HG03025 (cell line): Measurements from ENCODE around the gene APOBEC3A.
A peak's percentile ranks its signal among the peaks of the same experiment; 100 is the strongest.
"Not testable (repeated sequence)": the region's sequence is repeated elsewhere in the genome, so short reads cannot be mapped to it uniquely, and the experiment has no call there.

Experiments
- ATAC-seq: cut with Tn5 transposase; IDR thresholded peaks from one replicate; pipeline ENCODE4 v1.9.1; 2021; ENCODE audit warnings: mild to moderate bottlenecking, moderate library complexity; ENCODE audit not compliant: unreplicated experiment, low FRiP score

APOBEC3A gene

DNA sequence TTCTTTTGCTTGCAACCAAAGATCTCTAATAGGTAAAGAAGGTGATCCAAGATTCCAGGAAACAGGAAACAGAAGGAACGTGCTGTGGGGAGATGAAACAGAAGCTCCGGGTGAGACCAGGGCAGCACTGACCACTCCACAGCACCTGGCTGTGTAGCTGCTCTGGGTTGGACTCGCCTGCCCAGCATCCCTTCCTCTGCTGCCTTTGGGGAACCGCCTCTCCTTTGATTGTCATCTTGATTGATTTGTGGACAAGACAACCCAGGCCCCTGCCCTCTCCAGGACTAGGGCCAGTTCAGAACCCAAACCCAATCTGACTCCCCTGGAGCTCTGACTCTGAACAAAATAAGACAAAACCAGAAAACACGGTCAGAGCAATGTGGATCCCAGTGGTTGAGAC is 14.7 kb upstream of the APOBEC3A start:
- ATAC-seq, result no peak

DNA sequence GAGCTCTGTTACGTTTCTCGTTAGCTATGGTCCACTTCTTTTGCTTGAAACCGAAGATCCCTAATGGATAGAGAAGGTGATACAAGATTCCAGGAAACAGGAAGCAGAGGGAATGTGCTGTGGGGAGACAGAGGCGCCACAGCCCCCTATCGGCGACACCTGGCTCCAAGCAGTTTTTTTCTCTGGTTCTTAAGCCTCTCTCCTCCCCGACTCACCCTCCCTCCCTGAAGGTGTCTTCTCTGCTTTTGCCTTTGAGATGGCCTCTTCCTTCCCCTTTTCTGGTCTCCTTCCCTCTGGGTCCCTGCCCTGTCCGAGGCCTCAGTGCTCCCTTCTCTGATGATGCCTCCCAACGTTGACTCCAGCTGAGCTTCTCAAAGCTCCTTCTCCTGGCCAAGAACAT is 14.2 kb upstream of the APOBEC3A start:
- no peak for ATAC-seq

DNA sequence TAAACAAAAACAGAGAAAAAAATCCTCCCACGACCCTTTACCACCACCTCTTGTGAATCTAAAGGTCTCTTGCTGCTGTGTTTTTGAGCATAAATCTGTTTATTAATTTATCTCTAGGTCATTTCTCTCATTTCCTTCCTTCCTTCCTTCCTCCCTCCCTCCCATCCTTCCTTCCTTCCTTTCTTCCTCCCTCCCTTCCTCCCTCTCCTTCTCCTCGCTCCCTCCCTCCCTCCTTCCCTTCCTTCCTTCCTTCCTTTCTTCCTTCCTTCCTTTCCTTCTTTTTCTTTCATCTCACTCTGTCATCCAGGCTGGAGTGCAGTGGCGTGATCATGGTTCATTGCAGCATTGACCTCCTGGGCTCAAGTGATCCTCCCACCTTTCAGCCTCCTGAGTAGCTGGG is 13.5 kb upstream of the APOBEC3A start:
- ATAC-seq, result no peak

DNA sequence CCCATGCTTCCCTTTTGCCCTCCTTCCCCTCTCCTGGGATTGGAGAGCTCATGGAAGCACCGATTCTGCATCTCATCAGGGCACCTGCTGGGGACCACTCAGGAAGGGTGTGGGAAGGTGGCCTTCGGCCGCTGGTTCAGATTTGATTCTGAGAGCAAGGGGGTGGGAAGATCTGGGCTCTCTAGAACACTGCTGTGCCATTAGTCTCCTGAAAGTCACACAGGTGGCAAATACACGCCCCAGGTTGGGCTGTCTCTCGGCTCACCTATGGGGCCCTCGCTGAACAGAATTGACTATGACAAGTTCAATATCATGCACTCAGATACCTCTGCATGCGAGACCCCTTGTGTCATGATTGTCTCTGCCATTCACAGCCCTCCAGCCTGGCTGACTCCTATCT is 12.8 kb upstream of the APOBEC3A start:
- no peak for ATAC-seq

DNA sequence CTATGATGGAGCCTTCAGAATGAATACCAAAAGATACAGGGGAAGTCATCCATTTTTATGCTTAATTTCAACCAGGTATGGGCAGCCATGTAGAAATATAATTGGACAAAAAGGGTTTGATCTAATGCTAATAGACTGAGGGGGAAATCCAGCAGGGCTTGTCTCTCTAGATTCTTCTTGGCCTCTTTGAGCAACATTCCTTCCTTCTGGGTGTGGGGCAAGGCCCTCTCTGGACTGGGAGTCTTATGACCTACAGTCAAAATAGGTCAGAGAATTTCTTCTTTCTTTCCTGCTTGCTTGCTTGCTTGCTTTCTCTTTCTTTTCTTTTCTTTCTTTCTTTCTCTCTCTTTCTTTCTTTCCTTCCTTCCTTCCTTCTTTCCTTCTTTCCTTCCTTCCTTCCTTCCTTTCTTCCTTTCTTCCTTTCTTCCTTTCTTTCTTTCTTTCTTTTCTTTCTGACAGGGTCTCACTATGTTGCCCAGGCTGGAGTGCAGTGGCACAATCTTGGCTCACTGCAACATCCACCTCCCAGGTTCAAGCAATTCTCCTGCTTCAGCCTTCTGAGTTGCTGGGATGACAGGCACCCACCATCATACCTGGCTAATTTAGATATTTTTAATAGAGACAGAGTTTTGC is 11.6 kb upstream of the APOBEC3A start:
- not testable (repeated sequence) for ATAC-seq

DNA sequence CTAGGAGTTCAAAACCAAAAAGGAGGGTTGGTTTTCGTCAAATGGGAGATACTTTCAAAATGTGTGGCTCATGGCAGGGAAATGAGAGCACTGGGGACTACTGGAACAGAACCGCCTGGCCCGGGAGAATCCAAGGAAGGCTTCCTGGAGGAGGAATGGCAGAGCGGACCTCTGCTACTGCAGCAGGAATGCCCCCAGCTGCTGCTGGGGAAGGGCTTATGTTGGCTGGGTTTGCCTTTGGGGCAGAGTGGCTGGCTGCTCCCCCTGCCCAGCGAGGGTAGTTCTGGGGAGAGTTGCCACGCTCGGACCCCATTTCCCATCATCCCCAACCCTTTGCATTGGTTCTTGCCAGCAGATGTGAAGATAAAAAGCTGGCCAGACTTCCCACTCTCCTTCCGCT is 10.6 kb upstream of the APOBEC3A start:
- no peak for ATAC-seq

DNA sequence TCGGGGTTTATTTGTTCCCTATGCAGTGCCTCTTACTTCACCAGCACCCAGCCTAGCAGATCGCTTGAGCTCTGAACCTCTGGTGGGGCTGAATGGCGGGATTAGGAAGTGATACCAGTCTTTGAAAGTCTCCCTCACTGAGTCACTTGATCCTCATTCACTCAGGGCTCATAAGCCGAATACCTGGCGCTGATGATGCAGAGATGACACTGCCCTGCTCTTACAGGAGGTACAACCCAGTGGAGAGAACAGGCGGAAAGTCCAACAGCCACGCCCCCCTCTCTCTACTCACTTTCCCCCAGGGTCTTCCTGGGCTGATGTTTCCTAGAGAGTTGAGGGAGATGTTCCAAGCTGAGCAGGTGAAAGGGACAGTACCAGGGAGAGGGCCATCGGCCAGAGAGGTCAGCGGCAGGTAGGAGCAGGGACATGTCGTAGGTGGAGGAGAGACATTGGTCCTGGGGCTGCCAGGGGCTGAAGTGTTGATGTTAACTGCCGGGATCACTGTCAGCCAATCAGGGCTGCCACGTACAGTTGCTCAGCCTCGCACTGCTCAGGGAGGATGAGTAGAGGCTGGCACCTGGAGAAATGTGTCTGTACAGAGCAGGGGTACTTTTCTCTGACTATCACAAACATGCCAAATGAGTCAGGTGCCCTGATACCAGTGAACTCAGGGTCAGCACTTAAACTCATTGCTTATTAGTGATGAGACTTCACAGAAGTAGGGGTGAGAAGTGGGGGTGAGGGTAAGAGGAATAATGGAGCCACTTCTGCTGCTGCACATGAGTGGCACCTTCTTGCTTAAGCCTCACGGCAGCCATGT is 9.9 kb upstream of the APOBEC3A start:
- no peak for ATAC-seq

DNA sequence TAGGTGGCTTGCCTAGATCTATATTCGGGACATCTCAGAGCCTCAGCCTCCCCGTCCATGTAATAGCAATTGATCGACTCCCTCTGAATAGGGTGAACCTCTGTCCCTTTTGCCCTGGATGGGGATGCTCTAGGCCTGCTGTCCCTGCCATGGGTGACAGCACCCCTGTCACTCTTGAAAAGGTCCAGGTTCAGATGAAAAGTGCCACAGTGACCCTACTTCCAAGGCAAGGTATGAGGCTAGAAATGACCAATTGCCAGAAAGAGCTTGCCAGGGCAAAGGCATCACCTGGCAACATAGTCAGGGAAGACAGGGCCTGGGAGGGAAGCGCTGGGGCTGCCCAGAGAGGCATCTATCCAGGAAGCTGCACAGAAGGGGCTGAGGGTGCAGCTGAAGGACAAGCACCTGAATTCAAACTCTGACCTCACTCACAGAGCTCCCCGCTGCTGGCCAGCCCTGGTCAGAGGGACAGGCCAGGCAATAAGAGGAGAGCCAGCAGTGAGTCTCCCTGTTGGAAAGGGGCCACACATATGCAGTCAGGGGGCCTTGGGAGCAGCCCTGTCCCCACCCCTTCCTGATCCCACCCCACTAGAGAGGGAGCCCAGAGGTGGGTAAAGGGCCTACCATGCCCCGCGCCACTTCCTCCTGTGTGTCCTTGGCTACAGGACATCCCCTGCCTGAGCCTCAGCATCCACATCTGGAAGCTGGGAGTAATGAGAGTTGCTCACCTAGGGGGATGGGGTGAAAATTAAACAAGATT is 9.0 kb upstream of the APOBEC3A start:
- ATAC-seq, result no peak

DNA sequence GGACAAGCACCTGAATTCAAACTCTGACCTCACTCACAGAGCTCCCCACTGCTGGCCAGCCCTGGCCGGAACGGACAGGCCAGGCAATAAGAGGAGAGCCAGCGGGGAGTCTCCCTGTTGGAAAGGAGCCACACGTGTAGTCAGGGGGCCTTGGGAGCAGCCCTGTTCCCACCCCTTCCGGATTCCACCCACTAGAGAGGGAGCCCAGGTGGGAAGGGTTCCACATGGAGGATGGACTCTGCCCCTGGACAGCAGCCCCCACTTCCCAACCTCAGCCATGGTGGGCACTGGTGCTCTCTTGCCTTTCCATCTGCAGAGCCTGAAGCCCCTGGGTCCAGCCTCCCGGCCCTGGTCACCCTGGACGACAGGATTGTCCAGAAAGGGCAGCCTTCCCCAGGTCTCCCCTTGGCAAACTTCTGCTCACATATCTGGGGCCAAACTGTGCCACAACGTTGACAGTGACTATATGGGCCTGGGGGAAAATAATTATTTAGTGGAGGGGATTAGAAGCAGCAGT is 7.5 kb upstream of the APOBEC3A start:
- no peak for ATAC-seq

DNA sequence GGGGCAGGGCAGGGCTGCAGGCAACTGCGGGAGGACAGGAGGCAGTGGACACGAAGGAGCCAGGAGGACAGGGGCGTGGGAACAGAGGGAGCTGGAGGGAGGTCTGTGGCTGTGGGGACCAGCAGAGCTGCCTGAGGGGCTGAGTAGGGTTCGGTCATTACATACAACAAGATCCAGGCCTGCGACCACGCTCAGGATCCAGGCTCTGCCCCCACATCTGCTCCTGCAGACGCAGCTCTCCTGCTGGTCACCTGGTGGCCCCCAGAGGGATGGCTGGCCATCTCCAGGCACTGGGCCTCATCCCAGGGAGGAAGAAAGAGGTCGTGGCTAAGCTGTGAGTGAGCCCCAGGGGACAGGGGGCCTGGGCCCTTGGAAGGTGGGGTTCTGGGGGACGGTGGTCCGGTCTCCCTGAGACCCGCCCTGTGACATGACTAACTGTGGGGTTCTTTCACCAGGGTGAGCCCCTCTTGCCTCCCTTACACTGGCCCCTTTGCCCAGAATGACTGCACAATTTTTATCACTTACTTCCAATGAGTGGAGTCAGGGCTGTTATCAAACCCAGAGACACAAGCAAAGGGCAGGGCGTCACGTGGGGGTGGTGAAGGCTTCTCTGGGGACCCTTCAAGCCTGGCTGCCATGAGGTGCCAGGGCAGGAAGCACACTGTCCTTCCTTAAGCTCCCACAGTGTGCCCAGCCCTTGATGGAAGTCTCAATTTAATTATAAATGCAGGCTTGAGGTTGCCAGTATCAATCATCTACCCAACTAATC is 6.7 kb upstream of the APOBEC3A start:
- ATAC-seq, result no peak

DNA sequence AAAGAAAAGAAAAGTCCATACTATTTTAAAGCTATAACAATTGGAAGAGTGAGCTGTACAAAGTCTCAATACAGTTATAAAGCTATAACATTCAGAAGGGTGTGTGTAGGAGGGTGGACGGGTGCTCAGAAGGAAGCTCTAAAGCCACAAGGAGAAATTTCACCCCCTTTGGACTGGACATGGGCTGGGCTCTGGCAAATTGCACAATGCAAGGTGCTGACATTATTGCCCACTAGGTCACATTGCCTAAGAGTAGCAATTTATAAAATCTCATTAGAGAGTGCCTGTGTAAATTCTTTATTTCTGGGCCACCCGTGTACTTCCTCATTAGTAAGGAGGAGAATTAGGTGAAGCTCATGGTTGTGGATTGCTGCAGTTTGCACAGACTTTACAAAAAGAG is 5.7 kb upstream of the APOBEC3A start:
- ATAC-seq, result no peak

DNA sequence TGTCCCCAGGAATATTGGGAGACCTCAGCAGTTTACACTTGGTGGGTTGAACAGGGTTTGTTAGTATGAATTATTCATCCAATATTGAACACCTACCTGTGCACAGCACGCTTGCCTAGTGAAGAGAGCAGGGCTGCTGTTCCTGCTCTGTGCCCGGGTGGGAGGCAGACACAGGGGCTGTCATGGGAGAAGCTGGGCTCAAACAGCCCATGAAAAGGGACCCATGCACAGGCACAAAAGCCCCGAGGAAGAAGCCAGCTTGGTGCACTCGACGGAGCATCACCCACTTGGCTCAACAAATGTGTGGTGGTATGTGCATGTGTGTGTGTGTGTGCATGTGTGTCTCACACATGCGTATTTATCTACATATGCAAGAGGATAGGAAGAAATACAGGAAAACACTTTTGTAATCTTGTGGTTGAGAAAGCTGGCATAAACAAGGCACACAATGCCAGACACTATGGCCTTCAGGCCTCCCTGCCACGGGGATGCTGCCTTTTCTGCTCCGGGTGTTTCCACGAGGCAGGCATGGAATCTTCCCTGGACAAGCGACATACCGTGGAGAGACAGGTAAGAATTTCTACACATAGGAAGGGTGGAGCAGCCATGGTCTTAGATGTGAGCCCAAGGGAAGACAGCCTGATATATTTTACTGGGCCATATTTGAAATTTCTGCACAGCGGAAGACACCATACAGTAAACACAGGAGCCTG is 5.0 kb upstream of the APOBEC3A start:
- no peak for ATAC-seq

DNA sequence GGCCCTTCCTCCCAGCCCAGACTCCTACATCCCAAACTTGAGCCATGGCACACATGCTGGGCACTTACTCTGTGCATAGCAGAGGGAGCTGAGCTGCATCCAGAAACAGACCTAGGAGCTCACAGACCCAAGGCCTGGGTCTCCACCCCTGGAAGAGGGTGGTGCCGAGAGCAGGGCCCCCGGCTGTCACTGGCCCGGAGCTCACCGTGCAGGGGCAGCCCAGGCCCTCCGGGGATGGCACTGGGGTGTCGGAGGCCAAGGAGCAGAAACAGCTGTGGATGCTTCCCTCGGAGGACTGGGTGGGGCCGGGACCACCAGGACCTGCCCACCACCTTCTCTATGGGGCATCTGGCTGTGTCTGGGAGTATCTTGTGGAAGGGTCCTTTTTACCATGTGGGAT is 4.3 kb upstream of the APOBEC3A start:
- no peak for ATAC-seq

DNA sequence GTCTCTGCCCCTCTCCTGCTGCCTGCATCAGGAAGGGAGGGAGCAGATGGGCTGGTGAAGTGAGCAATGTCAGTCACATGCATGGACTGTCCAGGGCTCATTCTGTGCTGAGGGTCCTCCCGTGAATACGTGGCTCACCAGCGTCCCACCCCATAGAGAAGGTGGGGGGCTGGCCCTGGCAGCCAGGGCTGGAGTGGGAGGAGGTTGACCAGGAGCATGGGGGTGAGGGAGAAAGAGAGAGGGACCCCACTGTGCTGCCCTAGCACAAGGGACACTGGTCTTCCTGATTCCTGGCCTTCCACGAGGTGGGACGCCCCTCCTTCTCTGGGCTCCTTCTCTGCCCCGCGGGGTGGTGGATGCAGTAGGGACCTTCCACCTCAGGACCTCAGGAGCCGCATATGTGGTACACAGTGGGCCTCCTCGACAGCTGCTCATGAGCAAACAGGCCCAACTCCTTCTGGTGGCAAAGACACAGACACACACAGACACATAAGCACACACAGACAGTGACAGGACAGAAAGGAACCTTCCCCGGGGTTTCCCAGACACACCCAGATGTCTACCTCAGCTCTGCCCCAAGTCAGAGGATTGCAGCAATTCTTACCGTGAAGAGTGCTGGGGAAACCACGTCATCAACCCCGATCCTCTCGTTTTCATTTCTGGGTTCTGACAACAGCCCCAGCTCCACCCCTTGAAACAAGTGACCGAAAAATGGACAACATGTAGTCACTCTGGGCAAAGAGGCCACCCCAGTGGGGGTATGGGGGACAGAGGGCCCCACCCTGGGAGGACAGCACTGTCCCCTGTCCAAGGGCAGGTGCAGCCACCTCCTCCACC is 3.6 kb upstream of the APOBEC3A start:
- ATAC-seq, result peak; percentile 60

DNA sequence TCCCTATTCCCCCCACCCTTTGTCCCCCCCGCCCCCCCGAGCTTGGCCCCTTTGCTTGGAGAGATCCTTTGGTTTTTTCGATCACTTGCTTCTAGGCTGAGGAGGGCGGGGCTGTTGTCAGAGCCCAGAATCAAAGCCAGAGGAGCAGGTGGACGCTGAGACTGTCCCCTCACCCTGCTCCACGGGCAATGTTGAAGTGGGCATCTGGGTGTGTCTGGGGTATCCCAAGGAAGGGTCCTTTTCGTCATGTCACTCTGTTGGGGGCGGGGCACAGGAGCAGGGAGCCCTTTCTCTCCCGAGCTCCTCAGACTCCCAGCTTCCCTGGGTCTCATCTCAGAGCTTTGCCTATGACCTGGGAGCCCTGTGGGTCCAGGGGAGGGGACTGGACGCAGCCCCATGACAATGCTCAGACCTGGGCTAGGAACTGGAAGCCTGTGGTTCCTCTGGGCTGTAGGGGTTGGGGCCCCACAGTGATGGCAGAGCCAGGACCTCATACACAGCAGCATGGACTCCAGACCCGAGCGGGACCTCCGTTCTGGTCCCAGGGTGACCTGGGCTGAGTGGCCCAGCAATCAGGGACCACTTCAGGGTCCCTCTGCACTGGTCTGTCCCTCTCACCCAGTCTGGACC is 2.9 kb upstream of the APOBEC3A start:
- ATAC-seq, result no peak

DNA sequence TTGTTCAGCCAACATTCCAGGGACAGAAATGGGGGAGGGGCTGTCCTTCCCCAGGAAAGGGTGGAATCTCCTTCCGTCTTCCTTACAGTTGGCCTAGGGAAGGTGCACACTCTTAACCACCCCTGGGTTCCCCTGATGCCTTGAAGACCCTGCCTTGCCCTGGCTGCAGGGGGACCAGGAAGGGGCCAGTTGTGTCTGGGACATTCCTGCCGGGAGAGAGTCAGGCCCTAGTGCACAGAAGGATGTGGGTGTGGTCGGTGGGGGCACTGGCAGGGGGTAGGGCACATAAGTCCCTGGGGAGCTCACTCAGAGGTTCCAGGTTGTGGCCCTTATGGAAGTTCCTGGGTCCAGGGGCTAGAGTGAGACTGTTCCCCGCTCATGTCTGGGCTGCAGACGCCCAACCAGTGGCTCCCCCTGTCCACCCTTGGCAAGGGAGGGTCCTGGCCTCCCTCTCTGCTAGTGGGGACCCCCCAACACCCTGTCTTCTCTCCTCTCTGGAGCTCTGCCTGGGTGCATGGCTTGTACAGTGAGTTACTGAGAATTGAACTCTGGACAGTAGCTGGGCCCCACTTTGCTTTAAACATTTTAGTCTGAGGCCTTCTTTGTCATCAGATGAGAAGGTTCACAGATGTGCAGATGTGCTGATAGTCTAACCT is 2.0 kb upstream of the APOBEC3A start:
- no peak for ATAC-seq

DNA sequence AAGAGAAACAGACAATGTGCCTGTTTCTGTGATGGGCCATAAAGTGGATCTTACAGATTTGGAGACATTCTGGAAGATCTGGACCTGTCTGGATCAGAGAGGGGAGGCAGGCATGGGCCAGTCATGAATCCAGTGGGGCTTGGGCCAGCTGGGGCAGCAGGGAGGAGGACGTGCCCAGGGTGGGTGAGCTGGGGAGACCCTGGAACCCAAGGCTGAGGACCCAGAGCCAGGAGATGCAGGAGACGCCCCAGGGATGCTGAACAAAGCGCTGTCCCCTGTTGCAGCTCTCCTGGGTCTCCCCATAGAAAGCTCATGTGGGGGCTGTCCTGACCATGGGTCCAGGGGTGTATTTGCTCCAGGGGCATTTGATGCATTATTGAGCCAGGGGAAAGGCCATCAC is 1.5 kb upstream of the APOBEC3A start:
- no peak for ATAC-seq

DNA sequence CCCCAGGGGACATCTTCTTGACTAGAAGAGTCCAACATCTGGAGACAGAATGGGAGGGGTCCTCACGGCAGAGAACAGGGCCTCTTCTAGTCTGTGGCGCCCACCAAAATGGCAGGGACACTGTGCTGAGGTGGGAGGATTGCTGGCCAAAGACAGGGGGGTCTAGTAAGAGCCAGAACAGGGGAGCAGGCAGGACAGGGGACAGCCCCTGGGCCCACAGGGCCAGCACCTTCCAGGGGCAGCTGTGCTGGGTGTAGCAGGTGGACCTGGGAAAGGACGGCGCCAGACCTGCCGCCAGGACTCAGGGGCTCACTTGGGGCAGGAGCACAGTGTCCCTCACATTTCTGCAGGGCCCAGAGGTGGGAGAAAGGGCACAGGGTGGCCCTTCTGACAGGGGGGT is 858 bp upstream of the APOBEC3A start:
- no peak for ATAC-seq
